ENCODE data around the gene GARIN6.

The GARIN6 gene

GRCh38 chr12:99627459-99627858, 20.1 kb upstream of the GARIN6 start:
- Histone ChIP-seq H3K4me2 (ENCODE audit: low read length) (no peak overlapping the region), H3K9me3 (ENCODE audit: control insufficient read depth, low read length) (no peaks in the 10 kb centered on the region), H3K9ac (no peak overlapping the region), H3K27ac (no peak overlapping the region), H3K36me3 (ENCODE audit: control insufficient read depth, insufficient read depth, low read length) (peaks cover 4% of the 10 kb centered on the region), H3K27me3 (ENCODE audit: control insufficient read depth, insufficient read depth, low read length) (no peaks in the 10 kb centered on the region), H2AFZ (no peak overlapping the region), H3K79me2 (no peaks in the 10 kb centered on the region), H3K4me1 (no peaks in the 10 kb centered on the region), H3K4me3 (ENCODE audit: low read depth, low read length) (no peak overlapping the region)
- TF ChIP-seq CTCF (IDR thresholded peaks at IDR 0.05) = no peak

GRCh38 chr12:99644629-99645028, 2.9 kb upstream of the GARIN6 start:
- Histone ChIP-seq H3K4me3 (ENCODE audit: low read depth, low read length) (no peak overlapping the region), H3K36me3 (ENCODE audit: control insufficient read depth, insufficient read depth, low read length) (no peaks in the 10 kb centered on the region), H3K9me3 (ENCODE audit: control insufficient read depth, low read length) (peaks cover 3% of the 10 kb centered on the region), H3K9ac (no peak overlapping the region), H2AFZ (no peak overlapping the region), H3K27ac (no peak overlapping the region), H3K4me2 (ENCODE audit: low read length) (no peak overlapping the region), H3K4me1 (no peaks in the 10 kb centered on the region), H3K79me2 (no peaks in the 10 kb centered on the region), H3K27me3 (ENCODE audit: control insufficient read depth, insufficient read depth, low read length) (no peaks in the 10 kb centered on the region)
- TF ChIP-seq CTCF (IDR thresholded peaks at IDR 0.05) = no peak

- Histone ChIP-seq H3K4me3 (ENCODE audit: low read depth, low read length) (no peak overlapping the region), H3K27me3 (ENCODE audit: control insufficient read depth, insufficient read depth, low read length) (no peaks in the 10 kb centered on the region), H3K4me1 (no peaks in the 10 kb centered on the region), H3K36me3 (ENCODE audit: control insufficient read depth, insufficient read depth, low read length) (no peaks in the 10 kb centered on the region), H3K9ac (no peak overlapping the region), H3K27ac (no peak overlapping the region), H2AFZ (no peak overlapping the region), H3K9me3 (ENCODE audit: control insufficient read depth, low read length) (peaks cover 3% of the 10 kb centered on the region), H3K4me2 (ENCODE audit: low read length) (no peak overlapping the region), H3K79me2 (no peaks in the 10 kb centered on the region)
- TF ChIP-seq CTCF (IDR thresholded peaks at IDR 0.05) = no peak
Observed at GRCh38 chr12:99648183-99648582, 630 bp downstream of the GARIN6 start.

- Histone ChIP-seq H3K4me1 (no peaks in the 10 kb centered on the region), H3K9ac (no peak overlapping the region), H3K9me3 (ENCODE audit: control insufficient read depth, low read length) (peaks cover 3% of the 10 kb centered on the region), H3K4me2 (ENCODE audit: low read length) (no peak overlapping the region), H3K27me3 (ENCODE audit: control insufficient read depth, insufficient read depth, low read length) (no peaks in the 10 kb centered on the region), H3K4me3 (ENCODE audit: low read depth, low read length) (no peak overlapping the region), H3K79me2 (no peaks in the 10 kb centered on the region), H3K27ac (no peak overlapping the region), H3K36me3 (ENCODE audit: control insufficient read depth, insufficient read depth, low read length) (no peaks in the 10 kb centered on the region), H2AFZ (no peak overlapping the region)
- no peak for TF ChIP-seq CTCF (IDR thresholded peaks at IDR 0.05)
Observed at GRCh38 chr12:99649551-99649950, 2.0 kb downstream of the GARIN6 start.

GRCh38 chr12:99658671-99659349, 11.3 kb downstream of the GARIN6 start:
- H3K4me1 ChIP-seq = no peaks in the 10 kb centered on the region
- no peaks in the 10 kb centered on the region for H3K36me3 ChIP-seq (ENCODE audit: control insufficient read depth, insufficient read depth, low read length)
- no peak for TF ChIP-seq CTCF (IDR thresholded peaks at IDR 0.05)
- no peak overlapping the region for H3K4me2 ChIP-seq (ENCODE audit: low read length)
- H3K9me3 ChIP-seq (ENCODE audit: control insufficient read depth, low read length) = no peaks in the 10 kb centered on the region
- H2AFZ ChIP-seq = no peak overlapping the region
- H3K27ac ChIP-seq = no peak overlapping the region
- no peaks in the 10 kb centered on the region for H3K27me3 ChIP-seq (ENCODE audit: control insufficient read depth, insufficient read depth, low read length)
- H3K9ac ChIP-seq = no peak overlapping the region
- H3K79me2 ChIP-seq = no peaks in the 10 kb centered on the region
- no peak overlapping the region for H3K4me3 ChIP-seq (ENCODE audit: low read depth, low read length)
